Stimulated activated CD8-positive, alpha-beta memory T cell treated with anti-CD3 and anti-CD28 coated beads, Interleukin-4, amount 100 ng/mL, for 1 hour (primary cell): ENCODE measurements around the gene BARHL1.
A peak's percentile ranks its signal among the peaks of the same experiment; 100 is the strongest.
"Not testable (repeated sequence)": the region's sequence is repeated elsewhere in the genome, so short reads cannot be mapped to it uniquely, and the experiment has no call there.

Experiments used
- DNase-seq, 2 donors: peaks; one replicate each; pipeline ENCODE4 v3.0.0-alpha.2; 2020; ENCODE audit warnings: low read depth in 2 of 2, low spot score in 1 of 2

The BARHL1 gene

DNA sequence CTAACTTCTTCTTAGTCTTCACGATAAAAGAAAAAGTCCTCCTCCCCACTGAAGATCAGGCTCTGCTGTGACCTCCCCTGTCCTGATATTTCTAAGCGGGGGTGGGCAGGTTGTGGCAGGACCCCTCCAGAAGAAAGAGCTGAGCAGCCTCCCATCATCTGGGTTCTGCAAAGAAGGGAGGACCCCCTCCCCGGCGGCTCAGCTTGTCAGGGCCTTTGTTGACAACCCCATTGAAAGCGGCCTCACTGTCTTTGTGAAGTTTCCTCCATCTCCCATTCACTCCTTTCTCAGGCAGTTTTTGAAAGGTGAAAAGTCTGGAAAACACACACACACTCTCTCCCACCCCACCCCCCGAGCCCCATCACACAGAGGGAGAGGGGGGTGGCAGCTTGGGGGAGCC is 26.2 kb upstream of the BARHL1 start:
- DNase-seq, result no peak

GRCh38 chr9:132556714-132557113 is 25.7 kb upstream of the BARHL1 start:
- no peak for DNase-seq

DNA sequence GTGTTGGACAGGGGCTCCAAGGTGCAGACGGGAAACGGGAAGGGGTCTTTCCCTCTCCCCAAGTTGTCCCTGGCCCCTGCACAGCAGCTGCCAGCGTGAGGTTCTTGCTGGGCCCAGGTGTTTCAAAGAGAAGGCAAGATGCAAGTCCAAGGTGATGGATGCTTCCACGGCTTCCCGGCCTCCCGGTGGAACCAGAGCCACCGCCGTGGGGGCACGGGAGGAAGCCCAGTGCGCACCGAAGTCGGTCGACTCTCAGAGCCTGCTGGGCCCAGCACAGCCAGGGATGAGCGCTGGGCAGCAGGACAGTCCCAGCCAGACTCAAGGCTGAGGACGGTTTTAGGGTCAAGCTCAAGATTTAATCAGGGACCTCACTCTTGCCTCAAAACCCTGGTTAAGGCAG is 25.2 kb upstream of the BARHL1 start:
- DNase-seq, result no peak

- DNase-seq, result no peak
Measured at GRCh38 chr9:132559711-132560110, 22.7 kb upstream of the BARHL1 start.

DNA sequence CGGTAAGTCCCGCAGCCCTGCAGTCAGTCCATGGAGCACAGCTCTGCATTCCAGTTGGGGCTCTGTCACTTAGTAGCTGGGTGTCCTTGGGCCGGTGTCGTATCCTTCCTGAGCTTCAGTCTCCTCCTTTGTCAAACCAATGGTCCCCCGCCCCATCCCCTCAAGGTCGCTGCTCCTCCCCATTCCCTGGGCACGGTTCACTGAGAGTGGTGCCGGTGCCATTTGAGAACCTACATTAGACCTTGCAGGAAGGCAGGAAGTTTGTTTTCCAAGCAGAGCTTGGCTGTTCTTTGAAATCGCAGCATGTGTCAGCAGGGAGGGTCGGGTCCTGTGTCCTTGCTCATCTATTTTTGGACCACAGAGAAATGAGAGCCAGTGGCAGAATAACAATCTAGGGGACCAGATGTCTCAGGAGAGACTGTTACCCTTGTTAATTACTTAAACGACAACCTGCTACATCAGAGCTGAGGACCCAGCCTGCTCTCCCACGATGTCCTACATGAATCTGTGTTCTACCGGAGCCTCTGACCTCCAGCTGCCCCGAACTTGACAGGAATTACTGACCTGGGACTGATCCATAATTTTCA is 21.7 kb upstream of the BARHL1 start:
- no peak for DNase-seq

DNA sequence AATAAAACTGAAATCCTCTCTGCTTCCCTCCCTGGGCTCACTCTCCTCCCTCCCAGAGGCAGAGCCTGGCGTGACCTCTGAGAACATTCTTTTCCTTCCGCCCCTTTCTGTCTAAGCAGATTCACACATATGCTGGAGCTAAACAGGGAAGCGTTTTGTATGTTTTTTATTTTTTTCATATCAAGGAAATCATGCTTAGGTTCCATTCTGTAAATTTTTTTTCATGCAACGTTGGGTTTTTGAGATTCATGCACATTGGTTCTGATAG is 20.2 kb upstream of the BARHL1 start:
- DNase-seq, result no peak

DNA sequence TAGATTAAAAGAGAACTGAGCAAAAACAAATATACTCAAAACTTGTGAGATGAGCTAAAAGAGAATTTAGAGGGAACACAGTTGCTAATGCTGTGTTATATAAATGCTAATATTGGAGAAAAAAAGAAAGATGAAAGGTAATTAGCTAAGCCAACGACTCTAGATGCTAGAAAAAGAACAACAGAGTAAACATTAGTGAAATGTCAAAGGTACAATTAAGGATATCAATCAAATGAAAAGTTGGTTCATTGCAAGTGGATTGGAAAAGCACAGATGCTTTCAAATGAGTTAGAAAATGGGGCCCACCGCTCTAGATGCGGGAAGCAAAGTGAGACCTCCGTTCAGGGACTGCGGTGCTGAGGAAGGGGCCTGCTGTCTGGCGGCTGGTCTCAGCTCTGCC is 17.9 kb upstream of the BARHL1 start:
- DNase-seq, result no peak

DNA sequence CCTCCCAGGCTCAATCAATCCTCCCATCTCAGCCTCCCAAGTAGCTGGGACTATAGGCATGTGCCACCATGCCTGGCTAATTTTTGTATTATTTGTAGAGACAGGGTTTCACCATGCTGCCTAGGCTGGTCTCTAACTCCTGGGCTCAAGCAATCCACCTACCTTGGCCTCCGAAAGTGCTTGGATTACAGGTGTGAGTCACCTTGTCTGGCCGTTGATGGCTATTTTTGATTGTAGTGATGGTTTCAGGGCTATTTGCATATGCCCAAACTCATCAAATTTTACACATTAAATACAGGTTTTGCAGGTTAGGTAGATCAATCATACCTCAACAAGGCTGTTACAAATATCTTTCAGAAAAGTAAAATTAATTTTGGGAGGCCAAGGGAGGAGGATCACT is 13.6 kb upstream of the BARHL1 start:
- DNase-seq, result not testable (repeated sequence)

DNA sequence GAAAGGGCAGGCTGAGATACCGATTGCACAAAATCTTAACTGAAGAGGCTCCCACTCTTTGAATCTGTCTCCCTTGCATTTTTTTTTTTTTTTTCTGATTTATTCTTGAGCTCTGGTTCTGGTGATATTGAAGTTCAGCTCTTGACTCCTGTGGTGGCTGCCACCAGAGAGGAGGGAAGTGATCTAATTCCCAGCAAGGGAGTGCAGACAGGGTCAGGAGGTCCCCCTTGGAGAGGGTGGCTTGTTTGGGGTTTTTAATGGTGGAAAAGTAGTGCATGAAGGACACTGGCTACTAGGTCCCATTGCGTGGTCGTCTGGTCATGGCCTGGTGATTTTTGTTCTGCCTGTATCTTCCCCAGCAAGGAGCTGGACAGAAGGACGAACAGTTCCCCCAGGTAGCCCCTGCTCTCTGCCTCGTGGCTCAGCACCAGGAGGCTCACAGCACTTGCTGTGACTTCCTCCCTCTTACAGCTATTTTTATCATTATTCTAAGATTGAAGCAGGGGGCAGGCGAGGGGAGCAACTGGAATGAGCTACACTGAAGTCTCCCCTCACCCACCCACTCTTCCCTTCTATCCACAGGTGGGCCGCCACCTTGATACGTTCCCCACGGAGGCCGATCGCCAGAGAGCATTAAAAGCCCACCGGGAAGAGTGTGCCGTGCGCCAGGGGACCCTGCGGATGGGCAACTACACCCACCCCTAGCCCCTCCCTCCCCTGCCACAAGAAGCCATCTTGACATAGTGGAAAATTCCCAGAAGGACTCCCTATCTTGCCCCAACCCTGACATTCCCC is 10.4 kb upstream of the BARHL1 start:
- DNase-seq, result no peak

DNA sequence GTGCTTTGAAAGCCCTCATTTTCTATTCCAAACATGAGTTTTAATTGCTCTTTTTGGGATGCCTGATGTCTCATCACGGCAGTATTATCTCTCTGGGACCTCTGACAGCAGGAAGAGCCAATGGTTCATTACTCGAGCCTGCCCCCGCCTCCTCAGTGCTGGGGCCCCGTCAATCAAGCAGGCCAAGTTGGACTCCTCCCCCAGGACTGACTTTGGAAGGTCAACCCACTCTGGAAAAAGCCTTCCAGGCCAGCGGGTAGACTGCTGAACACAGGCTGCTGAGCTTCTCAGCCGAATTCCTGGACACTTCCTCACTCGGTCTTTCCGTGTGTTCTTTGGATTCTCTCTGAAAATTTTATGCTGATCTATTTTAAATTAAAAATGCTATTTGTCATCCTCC is 9.5 kb upstream of the BARHL1 start:
- no peak for DNase-seq

GRCh38 chr9:132575005-132575609 is 7.3 kb upstream of the BARHL1 start:
- peak; percentile 3 to 5 for DNase-seq

GRCh38 chr9:132575811-132576210 is 6.6 kb upstream of the BARHL1 start:
- no peak for DNase-seq

DNA sequence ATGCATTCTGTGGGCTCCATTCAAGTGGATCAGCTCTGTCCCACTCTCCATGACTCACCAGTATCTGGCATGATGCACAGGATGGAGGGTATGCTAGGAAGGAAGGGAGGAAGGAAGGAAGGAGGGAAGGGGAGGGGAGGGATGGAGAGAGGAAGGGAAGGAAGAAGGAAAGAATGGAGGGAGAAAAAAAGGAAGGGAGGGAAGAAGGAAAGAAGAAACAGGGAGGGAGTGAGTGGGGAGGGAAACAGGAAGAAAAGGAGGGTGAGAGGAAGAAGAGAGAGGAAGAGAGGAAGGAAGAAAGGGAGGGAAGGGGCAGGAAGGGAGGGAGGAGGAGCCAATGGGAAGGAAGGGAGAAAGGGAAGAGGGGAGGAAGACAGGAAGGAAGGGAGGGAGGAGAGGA is 5.3 kb upstream of the BARHL1 start:
- no peak for DNase-seq

- no peak for DNase-seq
Measured at GRCh38 chr9:132578367-132578932, 4.0 kb upstream of the BARHL1 start.

DNA sequence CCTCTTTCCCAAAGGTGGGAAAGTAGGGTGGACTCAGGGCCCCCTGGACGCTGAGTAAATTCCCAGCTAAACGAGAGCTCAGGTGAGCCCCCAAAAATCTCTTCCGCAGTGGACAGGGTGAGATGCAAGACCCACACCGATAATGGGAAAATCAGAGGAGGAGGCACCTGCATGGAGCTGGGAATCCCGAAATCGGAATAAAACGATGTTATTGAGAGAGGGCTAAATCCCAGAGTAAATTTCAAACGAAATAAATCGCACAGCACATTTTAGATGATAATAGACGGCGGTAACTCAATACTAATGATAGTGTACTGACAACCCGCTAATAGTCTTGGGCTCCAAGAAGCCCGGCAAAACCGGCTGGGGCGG is 3.0 kb upstream of the BARHL1 start:
- no peak for DNase-seq

DNA sequence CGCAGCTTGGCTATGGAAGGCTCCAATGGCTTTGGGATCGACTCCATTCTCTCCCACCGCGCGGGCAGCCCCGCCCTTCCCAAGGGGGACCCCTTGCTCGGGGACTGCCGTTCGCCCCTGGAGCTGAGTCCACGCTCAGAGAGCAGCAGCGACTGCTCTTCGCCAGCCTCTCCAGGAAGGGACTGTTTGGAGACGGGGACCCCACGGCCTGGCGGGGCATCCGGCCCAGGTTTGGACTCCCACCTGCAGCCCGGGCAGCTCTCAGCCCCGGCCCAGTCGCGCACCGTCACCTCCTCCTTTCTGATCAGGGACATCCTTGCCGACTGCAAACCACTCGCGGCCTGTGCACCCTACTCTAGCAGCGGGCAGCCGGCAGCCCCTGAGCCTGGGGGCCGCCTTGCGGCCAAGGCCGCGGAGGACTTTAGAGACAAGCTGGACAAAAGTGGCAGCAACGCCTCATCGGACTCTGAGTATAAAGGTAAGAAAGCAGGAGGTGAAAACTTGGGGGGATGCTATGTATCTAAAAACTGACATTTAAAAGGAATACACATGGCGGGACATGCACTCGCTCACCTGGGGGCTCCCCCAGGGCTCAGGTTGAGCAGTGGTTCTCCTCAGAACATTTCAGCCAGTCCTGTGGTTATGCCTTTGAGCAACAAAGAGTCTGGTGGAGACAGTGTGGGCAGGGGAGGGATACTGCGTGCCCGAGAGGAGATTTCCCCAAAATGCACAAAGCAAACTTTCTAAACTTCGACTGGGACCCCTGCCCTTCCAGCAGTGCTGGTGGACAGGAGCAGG is 579 bp downstream of the BARHL1 start:
- DNase-seq, result no peak

GRCh38 chr9:132583584-132584304 is 1.3 kb downstream of the BARHL1 start:
- DNase-seq, result no peak

DNA sequence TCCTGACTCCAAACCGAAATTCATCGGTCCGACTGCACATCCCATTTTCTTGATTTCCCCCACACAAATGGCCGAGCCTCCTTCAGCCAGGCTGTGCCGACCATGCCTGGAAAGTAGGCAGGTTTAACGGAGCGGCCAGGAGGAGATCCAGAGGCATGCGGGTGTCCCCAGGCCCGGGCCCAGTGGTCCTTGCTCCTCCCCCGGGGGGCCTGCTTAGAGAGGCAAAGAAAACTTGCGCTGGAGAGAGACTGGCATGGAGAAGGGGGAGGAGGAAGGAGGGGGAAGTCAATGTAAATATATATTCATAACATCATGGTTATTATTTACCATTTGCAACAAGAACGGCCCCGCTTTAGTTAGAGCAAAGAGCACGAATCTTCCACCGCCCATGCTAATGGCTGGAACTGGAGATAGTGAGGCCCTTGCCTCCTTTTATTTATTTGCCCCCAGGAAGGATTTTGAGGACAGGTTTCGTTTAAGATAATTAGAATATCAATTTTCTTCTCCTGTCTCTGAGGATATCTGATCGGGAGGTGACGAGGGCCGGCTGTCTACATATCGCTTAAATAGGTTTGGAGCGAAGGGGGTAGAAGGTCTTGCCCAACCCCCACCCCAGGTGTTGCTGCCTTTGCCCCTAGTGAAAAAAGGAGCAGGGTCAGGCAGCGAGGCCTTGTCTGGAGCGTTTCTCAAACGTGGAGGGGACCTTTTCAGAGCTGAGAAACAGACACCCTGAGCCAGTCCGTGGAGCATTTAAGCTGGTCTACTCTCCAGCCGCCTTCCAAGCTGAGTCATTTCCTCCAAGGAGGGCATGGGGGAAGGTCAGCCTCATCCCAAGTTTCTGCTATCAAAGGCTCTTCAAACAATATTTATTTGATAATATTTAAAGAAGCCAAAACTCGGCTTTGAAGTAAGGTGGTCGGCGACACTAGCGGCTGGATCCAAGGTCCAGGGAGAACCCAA is 2.5 kb downstream of the BARHL1 start:
- no peak for DNase-seq

GRCh38 chr9:132585954-132586829 is 3.8 kb downstream of the BARHL1 start:
- no peak for DNase-seq
